ENCODE data around the gene KIF5B.
"Not testable (repeated sequence)": the region's sequence is repeated elsewhere in the genome, so short reads cannot be mapped to it uniquely, and the experiment has no call there.

DNA sequence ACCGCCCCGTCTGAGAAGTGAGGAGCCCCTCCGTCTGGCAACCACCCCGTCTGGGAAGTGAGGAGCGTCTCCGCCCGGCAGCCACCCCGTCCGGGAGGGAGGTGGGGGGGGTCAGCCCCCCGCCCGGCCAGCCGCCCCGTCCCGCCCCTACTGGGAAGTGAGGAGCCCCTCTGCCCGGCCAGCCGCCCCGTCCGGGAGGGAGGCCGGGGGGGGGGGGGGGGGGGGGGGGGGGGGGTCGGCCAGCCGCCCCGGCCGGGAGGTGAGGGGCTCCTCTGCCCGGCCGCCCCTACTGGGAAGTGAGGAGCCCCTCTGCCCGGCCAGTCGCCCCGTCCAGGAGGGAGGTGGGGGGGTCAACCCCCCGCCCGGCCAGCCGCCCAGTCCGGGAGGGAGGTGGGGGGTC is 86.4 kb downstream of the KIF5B start:
- TF ChIP-seq, protein P1, sequence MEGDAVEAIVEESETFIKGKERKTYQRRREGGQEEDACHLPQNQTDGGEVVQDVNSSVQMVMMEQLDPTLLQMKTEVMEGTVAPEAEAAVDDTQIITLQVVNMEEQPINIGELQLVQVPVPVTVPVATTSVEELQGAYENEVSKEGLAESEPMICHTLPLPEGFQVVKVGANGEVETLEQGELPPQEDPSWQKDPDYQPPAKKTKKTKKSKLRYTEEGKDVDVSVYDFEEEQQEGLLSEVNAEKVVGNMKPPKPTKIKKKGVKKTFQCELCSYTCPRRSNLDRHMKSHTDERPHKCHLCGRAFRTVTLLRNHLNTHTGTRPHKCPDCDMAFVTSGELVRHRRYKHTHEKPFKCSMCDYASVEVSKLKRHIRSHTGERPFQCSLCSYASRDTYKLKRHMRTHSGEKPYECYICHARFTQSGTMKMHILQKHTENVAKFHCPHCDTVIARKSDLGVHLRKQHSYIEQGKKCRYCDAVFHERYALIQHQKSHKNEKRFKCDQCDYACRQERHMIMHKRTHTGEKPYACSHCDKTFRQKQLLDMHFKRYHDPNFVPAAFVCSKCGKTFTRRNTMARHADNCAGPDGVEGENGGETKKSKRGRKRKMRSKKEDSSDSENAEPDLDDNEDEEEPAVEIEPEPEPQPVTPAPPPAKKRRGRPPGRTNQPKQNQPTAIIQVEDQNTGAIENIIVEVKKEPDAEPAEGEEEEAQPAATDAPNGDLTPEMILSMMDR (IDR thresholded peaks at IDR 0.05) = not testable (repeated sequence)
- TF ChIP-seq POLR2A (IDR thresholded peaks at IDR 0.05) = not testable (repeated sequence)

Measured in testis (tissue), 2 donors.